Fibroblast of skin of left biceps (primary cell): ENCODE measurements around the gene SMIM43.
"Not testable (repeated sequence)": the region's sequence is repeated elsewhere in the genome, so short reads cannot be mapped to it uniquely, and the experiment has no call there.

Source experiments
- DNase-seq, 2 experiments: peaks; one replicate each; pipeline ENCODE4 v3.0.0-alpha.2; 2013; ENCODE audit warnings: low read depth in 2 of 2

SMIM43 gene

DNA sequence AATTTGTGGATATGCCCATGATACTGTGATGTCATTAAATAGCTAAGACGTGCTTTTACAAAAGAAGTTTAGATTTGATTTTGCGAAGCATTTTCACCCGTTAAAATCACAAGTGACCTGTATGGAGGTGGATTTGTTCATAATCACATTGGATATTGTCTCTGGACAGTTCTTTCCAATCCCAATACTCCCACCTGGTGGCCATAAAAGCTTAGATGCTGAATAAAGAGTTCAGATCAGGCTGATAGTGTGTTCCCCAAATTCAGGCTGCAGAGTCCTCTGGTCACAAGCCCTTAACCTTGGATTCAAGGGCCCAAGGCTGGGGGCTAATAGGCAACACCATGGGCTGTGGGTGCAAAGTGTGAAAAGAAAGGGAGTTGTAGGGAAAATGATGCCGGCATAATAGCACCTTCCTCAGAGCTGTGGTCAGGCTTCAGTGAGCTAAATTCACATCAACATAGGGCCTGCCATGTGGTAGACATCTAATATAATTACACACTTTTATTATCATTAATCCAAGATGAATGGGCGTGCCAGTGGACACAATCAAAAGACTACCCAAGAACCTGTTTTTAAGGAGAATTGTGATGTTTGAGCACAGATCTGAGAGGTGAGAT, 28.1 kb downstream of the SMIM43 start:
- peak in 1 of 2 experiments; percentile 41 for DNase-seq

GRCh38 chr4:121734571-121734970, 30.4 kb downstream of the SMIM43 start:
- no peak for DNase-seq

GRCh38 chr4:121733942-121734341, 31.0 kb downstream of the SMIM43 start:
- DNase-seq = no peak

DNA sequence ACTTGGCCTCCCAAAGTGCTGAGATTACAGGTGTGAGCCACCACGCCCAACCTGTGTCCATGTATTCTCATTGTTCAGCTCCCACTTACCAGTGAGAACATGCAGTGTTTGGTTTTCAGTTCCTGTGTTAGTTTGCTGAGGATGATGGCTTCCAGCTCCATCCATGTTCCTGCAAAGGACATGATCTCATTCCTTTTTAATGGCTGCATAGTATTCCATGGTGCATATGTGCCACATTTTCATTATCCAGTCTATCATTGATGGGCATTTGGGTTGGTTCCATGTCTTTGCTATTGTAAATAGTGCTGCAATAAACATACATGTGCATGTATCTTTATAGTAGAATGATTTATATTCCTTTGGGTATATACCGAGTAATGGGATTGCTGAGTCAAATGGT, 35.2 kb downstream of the SMIM43 start:
- DNase-seq = not testable (repeated sequence)

GRCh38 chr4:121728798-121729226, 36.2 kb downstream of the SMIM43 start:
- DNase-seq = peak; percentile 67 to 72

DNA sequence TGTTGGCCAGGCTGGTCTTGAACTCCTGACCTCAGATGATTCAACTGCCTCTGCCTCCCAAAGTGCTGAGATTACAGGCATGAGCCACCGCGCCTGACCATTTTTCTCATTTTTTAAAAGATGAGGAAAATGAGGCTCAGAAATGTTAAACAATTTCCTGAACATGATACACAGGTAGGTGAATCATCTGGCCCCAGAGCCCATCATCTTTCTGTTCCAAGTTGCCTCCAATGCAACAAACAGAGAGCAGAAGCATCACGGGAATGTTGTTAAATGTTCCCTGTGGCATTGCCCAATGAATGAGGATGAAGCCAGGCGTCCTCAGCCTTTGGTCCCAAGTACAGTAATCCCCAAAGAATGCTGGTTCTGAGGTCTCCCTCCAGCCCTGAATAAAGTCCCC, 36.9 kb downstream of the SMIM43 start:
- peak; percentile 82 to 84 for DNase-seq

- DNase-seq = peak in 1 of 2 experiments; percentile 39
Observed at GRCh38 chr4:121726642-121727268, 38.2 kb downstream of the SMIM43 start.

DNA sequence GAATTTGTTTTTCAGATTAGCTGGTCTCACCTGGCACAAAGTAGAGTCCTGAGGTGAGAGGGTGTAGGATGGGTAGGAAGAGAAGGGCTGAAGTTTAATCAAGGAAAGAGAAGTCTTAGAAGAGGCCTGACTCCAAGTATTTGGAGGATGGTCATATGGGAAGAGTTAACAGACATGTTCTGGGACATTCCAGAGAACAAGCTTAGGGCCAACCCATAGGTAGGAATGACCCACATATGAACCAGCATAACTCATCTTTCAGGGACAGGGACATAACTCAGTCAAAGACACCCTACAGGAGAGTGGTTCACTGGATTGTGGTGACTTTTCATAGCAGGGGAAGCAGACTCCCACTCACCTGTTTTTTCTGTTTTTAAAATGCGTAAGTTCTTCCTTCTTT, 40.3 kb downstream of the SMIM43 start:
- no peak for DNase-seq

DNA sequence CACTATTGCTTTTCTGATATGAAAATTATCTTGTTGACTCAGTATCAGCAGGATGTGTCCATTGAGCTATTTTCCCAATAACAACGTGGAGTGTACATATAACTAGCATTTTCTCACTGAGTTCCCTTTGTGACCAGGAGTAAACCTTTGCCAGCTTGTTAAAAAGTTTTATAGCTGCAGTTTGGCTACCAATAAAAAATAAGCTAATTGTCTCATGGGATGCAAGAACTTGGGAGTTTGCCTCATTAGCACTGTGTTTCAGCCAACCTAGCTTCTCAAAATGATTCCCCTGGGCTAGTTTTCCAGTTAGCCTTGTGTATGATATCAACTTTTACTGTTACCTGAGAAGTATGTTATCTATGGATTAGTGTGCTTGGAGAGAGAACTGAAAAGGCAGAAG, 43.3 kb downstream of the SMIM43 start:
- DNase-seq = no peak

DNA sequence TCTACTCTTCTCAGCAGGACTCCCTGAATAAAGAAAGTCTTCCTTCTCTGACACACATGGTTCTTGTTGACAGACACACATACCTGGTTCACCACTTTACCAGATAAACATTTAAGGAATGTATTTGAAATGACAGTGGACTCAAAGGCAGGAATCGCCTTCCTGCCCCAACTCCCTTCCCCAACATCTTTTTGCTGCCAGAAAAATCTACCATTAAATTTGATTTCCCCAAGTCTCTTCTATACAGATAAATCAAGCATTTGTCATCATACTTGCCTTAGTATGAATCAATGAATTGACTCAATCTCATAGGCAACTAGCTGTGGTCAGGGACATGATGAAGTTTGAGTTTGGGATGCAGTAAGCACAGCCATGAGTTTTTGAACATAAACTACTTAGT, 44.9 kb downstream of the SMIM43 start:
- peak; percentile 66 to 73 for DNase-seq

DNA sequence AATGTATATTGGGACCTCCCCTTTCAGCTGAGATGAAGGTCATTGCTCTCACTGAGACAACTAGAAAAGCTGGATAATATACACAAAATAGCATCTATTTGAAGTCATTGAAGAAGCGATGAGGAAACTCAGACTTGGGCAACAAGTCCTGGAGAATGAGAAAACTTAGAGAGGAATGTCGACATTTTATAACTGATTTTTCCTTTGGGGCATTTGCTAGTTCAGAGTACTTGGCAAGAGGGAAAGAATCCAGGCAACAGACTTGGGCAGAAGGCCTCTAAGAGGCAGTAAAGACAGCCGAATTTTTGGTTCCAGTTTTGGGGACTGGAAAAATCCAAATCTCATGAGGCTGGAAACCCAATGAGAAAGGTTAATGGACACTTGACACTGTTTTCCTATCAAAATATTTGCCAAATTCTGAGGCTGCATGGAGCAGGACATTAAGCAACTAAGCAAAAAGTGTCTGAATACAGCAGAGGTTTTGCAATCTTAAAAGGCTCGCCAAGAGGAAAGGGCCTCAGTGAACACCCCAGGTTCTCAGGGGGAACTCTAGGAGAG, 47.2 kb downstream of the SMIM43 start:
- no peak for DNase-seq

DNA sequence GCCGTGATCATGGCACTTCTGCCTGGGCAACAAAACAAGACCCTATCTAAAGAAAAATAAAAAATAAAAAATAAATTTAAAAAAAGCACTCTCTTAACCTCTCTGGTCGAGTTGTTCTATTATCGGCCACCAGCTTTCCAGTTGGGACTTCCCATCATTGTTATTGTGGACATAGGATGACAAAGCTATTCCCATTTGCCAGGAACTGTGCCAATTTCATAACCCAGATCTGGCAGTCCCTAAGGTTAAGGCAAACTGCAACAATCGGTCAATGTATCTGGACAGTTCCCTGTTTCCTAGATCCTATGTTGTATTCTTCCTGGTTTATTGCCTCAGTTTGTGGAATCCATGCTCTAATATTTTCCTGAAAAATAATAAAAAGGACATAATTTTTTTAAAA, 50.4 kb downstream of the SMIM43 start:
- DNase-seq = no peak

DNA sequence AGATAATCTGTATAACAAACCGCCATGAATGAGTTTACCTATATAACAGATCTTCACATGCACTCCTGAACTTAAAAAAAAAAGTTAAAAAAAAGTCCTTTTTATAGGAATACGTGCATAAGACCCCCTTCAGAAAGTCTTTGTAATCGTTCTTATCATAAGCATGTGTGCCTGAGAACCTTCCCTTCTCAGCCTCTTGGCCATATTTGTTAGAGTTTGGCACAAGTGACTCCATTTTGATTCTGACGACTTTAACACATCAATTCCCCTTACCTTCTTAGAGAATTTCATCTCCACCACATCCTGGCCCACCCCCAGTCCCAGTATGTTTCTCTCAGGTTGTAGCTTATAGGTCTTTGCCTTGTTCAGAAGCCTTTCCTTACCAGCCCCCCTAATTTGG, 52.2 kb downstream of the SMIM43 start:
- no peak for DNase-seq

- no peak for DNase-seq
Observed at GRCh38 chr4:121712001-121712651, 52.8 kb downstream of the SMIM43 start.

- peak; percentile 91 to 94 for DNase-seq
Observed at GRCh38 chr4:121711263-121712000, 53.5 kb downstream of the SMIM43 start.

GRCh38 chr4:121709766-121710405, 55.1 kb downstream of the SMIM43 start:
- DNase-seq = no peak
